Choroid plexus epithelial cell (primary cell): ENCODE data around the gene CCHCR1.

Experiments used
- DNase-seq: peaks from one replicate; pipeline ENCODE4 v3.0.0-alpha.2; 2010; ENCODE audit warnings: low read depth
- H3K4me3 ChIP-seq: 2 replicates; pipeline ENCODE4 v1.5.1; 2011; ENCODE audit warnings: low read depth, mild to moderate bottlenecking, control low read depth, low read length, moderate library complexity
- CTCF ChIP-seq: conservative IDR thresholded peaks from 2 replicates; pipeline ENCODE4 v1.5.1; 2011; ENCODE audit warnings: low read depth, mild to moderate bottlenecking, control low read depth, inconsistent platforms, low read length, moderate library complexity

Gene CCHCR1

DNA sequence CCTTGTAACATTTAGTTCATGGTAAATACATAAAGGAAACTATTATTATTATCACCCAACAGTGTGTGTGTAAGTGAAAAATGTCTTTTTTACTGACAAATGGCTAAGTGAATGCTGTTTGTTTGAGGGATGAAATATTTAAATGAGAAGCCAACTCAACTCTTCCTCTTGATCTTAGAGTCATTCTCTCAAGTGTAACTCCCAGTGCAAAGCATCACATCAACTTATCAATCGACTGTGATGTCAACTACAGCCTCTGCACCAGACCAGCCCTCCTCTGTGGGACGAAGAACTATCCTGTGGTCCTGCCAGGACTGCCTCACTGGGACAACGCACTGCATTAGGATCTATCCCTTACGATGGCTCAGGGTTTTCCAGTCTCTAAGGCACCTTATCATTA is 50.5 kb downstream of the CCHCR1 start:
- no peak for TF ChIP-seq CTCF
- no peak overlapping the region for H3K4me3 ChIP-seq
- DNase-seq, result no peak

- DNase-seq, result no peak
- H3K4me3 ChIP-seq, result no peak overlapping the region
- no peak for TF ChIP-seq CTCF
These were observed 54.5 kb downstream of the CCHCR1 start for GRCh38 chr6:31103136-31103535.

- TF ChIP-seq CTCF, result no peak
- DNase-seq, result peak; percentile 23
- no peak overlapping the region for H3K4me3 ChIP-seq
These were observed 59.1 kb downstream of the CCHCR1 start for GRCh38 chr6:31098449-31098938.

DNA sequence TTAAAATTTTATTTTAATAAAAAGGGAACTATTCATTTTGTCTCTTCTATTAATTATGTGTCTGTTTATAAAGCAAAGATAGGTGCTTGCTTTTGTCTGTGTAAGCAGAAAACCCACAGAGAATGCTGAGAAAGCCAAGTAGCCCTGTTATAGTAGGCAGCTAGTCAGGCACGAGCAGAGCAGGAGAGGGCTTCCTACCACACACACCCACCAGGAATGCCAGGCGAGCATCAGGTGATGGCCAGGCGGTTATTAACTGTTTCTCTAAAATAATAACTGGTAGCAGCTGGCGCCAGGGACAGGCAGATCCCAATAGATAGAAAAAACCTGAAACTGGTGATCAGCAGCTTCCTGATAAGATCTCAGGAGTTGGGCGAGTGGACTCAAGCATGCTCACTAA is 60.9 kb downstream of the CCHCR1 start:
- TF ChIP-seq CTCF, result no peak
- H3K4me3 ChIP-seq, result no peak overlapping the region
- no peak for DNase-seq

DNA sequence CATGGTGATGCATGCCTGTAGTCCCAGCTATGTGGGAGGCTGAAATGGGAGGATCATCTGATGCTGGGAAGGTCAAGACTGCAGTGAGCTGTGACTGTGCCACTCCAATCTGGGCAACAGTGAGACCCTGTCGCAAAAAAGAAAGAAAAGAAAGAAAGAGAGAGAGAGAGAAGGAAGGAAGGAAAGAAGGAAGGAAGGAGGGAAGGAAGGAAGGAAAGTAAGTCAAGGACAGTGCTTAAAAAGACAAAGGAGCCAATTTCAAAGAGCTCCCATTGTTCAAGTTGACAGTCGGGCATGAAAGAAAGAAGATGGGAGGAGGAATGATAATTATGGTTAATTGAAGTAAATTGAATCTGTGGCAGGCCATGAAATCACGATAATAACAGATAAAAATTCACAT is 61.4 kb downstream of the CCHCR1 start:
- H3K4me3 ChIP-seq, result no peak overlapping the region
- TF ChIP-seq CTCF, result no peak
- DNase-seq, result no peak

GRCh38 chr6:31094389-31094881 is 63.2 kb downstream of the CCHCR1 start:
- no peak overlapping the region for H3K4me3 ChIP-seq
- DNase-seq, result no peak

More at GRCh38 chr6:31094389-31094881, 63.2 kb downstream of the CCHCR1 start:
- TF ChIP-seq CTCF, result no peak
